HepG2 (cell line): Measurements from ENCODE around the gene GDF11. TPM values are rescaled to one million over a fixed set of nuclear protein-coding genes. Genes with fewer than 3 reads are reported as not detected.

Experiments
- ATRX ChIP-seq: sonication (generic); formaldehyde crosslinking; IDR thresholded peaks from 2 replicates; pipeline ENCODE4 v1.4.0; 2020; ENCODE audit warnings: missing genetic modification reagents, borderline replicate concordance
- FOXJ3 ChIP-seq: sonication (generic); formaldehyde crosslinking; IDR thresholded peaks from 2 replicates; pipeline ENCODE4 v1.4.0; 2020; ENCODE audit warnings: missing genetic modification reagents, mild to moderate bottlenecking, borderline replicate concordance
- FOXK2 ChIP-seq: fragments of 450-650 bp; IDR thresholded peaks from 2 replicates; pipeline ENCODE4 v1.6.1; 2016
- GABPA ChIP-seq, 2 experiments: IDR thresholded peaks; 2 replicates each; pipeline ENCODE4 v1.6.1; 2011 to 2016; ENCODE audit warnings: low read depth in 2 of 2, low read length in 1 of 2, missing biosample characterization in 1 of 2, missing genetic modification characterization in 1 of 2
- HNRNPL ChIP-seq: fragments of 200-400 bp; formaldehyde crosslinking; IDR thresholded peaks from 2 replicates; pipeline ENCODE4 v1.6.1; 2017; ENCODE audit warnings: mild to moderate bottlenecking, low read depth, low read length
- MLX ChIP-seq: IDR thresholded peaks from 2 replicates; pipeline ENCODE4 v1.6.1; 2016
- ONECUT2 ChIP-seq: sonication (generic); formaldehyde crosslinking; IDR thresholded peaks from 2 replicates; pipeline ENCODE4 v1.4.0; 2020; ENCODE audit warnings: missing genetic modification reagents
- SAFB2 ChIP-seq: sonication (generic); formaldehyde crosslinking; IDR thresholded peaks from 2 replicates; pipeline ENCODE4 v1.5.1; 2020; ENCODE audit warnings: missing genetic modification reagents, low read depth, mild to moderate bottlenecking, borderline replicate concordance
- SMAD1 ChIP-seq: sonication (generic); formaldehyde crosslinking; IDR thresholded peaks from 2 replicates; pipeline ENCODE4 v1.4.0; 2020; ENCODE audit warnings: missing genetic modification reagents, low read depth, mild to moderate bottlenecking, borderline replicate concordance
- STAT6 ChIP-seq: sonication (generic); formaldehyde crosslinking; IDR thresholded peaks from 2 replicates; pipeline ENCODE4 v1.4.0; 2020; ENCODE audit warnings: missing genetic modification reagents, mild to moderate bottlenecking, borderline replicate concordance
- THAP11 ChIP-seq: IDR thresholded peaks from 2 replicates; pipeline ENCODE4 v1.6.1; 2016; ENCODE audit warnings: missing biosample characterization, missing genetic modification reagents
- ZBTB49 ChIP-seq: sonication (generic); formaldehyde crosslinking; IDR thresholded peaks from 2 replicates; pipeline ENCODE4 v1.4.0; 2020; ENCODE audit warnings: missing genetic modification reagents, borderline replicate concordance
- ZNF282 ChIP-seq: fragments of 450-650 bp; IDR thresholded peaks from 2 replicates; pipeline ENCODE4 v1.6.1; 2018; ENCODE audit not compliant: partially characterized antibody
- ZNF550 ChIP-seq: sonication (generic); formaldehyde crosslinking; IDR thresholded peaks from 2 replicates; pipeline ENCODE4 v1.4.0; 2020; ENCODE audit warnings: mild to moderate bottlenecking, missing genetic modification reagents, borderline replicate concordance
- ZNF576 ChIP-seq: sonication (generic); formaldehyde crosslinking; IDR thresholded peaks from 2 replicates; pipeline ENCODE4 v1.4.0; 2020; ENCODE audit warnings: mild to moderate bottlenecking, missing genetic modification reagents
- ZNF816 ChIP-seq: sonication (generic); formaldehyde crosslinking; IDR thresholded peaks from 2 replicates; pipeline ENCODE4 v1.8.0; 2022; ENCODE audit warnings: missing genetic modification reagents, mild to moderate bottlenecking, borderline replicate concordance
- ZNF879 ChIP-seq: sonication (generic); formaldehyde crosslinking; IDR thresholded peaks from 2 replicates; pipeline ENCODE4 v1.8.1; 2023; ENCODE audit warnings: missing genetic modification reagents
- polyA plus RNA-seq, 8 experiments: library from polyadenylated mRNA; depleted of rRNA in 3 of 8; stranded (reverse) in 7 of 8; unstranded in 1 of 8; fragments of >200 nt; fragmentation: Illumina TruSeq in 4 of 8; extraction: Trizol in 4 of 8; gene quantifications; 2 replicates each; pipeline versions ENCODE4 v1.2.1 to v1.2.3, GENCODE V29; 2011 to 2016; ENCODE audit warnings: low read depth in 4 of 8, missing spikeins in 1 of 8, mixed read lengths in 1 of 8; ENCODE audit not compliant: insufficient read depth in 1 of 8
- total RNA-seq, 5 experiments: library from RNA; depleted of rRNA; stranded (reverse); fragments of >200 nt; fragmentation: Illumina TruSeq; extraction: Trizol; gene quantifications; 2 replicates each; pipeline ENCODE4 v1.2.3, GENCODE V29; 2016; ENCODE audit warnings: low read depth in 1 of 5

The GDF11 gene
- total and polyA plus RNA-seq, 2 of the 13 experiments (the other 11 are each of a cell fraction or from before 2014, with no cell fraction given), result 0.63 to 1.5 TPM

GRCh38 chr12:55728939-55729818, 13.7 kb upstream of the GDF11 start, which contains the start of gene CD63 (continued):
- TF ChIP-seq GABPA (IDR thresholded peaks at IDR 0.05; ENCODE audit: low read depth, low read length) (no peak), GABPA (CRISPR knock-in tag; IDR thresholded peaks at IDR 0.05; ENCODE audit: low read depth) (no peak), MLX (CRISPR knock-in tag) (no peak), SAFB2 (CRISPR knock-in tag) (peak; percentile 36; the same call in 1 of the 2 replicates), STAT6 (CRISPR knock-in tag) (no peak), ZNF282 (no peak), ZNF576 (CRISPR knock-in tag) (no peak), ZNF550 (CRISPR knock-in tag) (no peak), SMAD1 (CRISPR knock-in tag) (0 out of 2 replicates have a peak, but pooled peaks have one; percentile 35), ONECUT2 (CRISPR knock-in tag) (no peak), FOXK2 (no peak), THAP11 (CRISPR knock-in tag) (peak; percentile 52; the same call in 1 of the 2 replicates), ZNF879 (CRISPR knock-in tag) (no peak), FOXJ3 (CRISPR knock-in tag) (no peak), HNRNPL (peak; percentile 84), ZNF816 (CRISPR knock-in tag) (no peak), ZBTB49 (CRISPR knock-in tag) (no peak), ATRX (CRISPR knock-in tag) (no peak)
